Right cardiac atrium (tissue), 5 donors: ENCODE data around the gene CHCHD6. TPM values are rescaled to one million over a fixed set of nuclear protein-coding genes. Genes with fewer than 3 reads are reported as not detected.

Experiments
- ATAC-seq, 2 donors: fragments of 200-7000 bp; cut with Tn5 transposase; one replicate each; pipeline versions ENCODE4 v1.8.0 to v1.9.1; 2020; ENCODE audit warnings: moderate library complexity in 2 of 2, mild to moderate bottlenecking in 1 of 2
- DNase-seq, 3 donors: peaks; one replicate each; pipeline ENCODE4 v3.0.0-alpha.2; 2020
- H3K27ac ChIP-seq: one replicate; pipeline ENCODE4 v1.5.1; 2013; ENCODE audit warnings: mild to moderate bottlenecking, low read length, control low read depth, moderate library complexity
- H3K27me3 ChIP-seq: one replicate; pipeline ENCODE4 v1.6.1; 2013; ENCODE audit not compliant: control insufficient read depth, insufficient read depth
- H3K4me1 ChIP-seq: one replicate; pipeline ENCODE4 v1.6.1; 2013; ENCODE audit warnings: low read length; ENCODE audit not compliant: control insufficient read depth, insufficient read depth
- H3K4me3 ChIP-seq: one replicate; pipeline ENCODE4 v1.5.1; 2013; ENCODE audit warnings: low read length, control low read depth
- H3K9me3 ChIP-seq: one replicate; pipeline ENCODE4 v1.6.1; 2013; ENCODE audit warnings: low read length; ENCODE audit not compliant: control insufficient read depth
- WGBS: extraction: QIAGEN DNeasy Blood & Tissue Kit; methylation state at CpG from one replicate; pipeline ENCODE4 v1.1.7; 2013; 5-methylcytosine and 5-hydroxymethylcytosine counted together
- intact Hi-C, 4 donors: fragments of 100-400 bp; cut with DNase I; formaldehyde crosslinking; loops; one replicate each; pipeline versions ENCODE4 v1.11.0 to v1.14.0; 2022 to 2023
- polyA plus RNA-seq: library from polyadenylated mRNA; stranded (reverse); fragments of 200-250 nt; gene quantifications from one replicate; pipeline ENCODE4 v1.2.3, GENCODE V29; 2013
- total RNA-seq, 4 donors: library from RNA; stranded (reverse); fragmentation: NEBNext Ultra II Directional; extraction: Animal tissue kit (Norgen Biotek cat#: 25700); gene quantifications; one replicate each; pipeline ENCODE4 v1.2.1, GENCODE V29; 2021
- donor health status: healthy with polysubstance abuse.
- donor health status: DM: no; HTN: yes; CAD: no.
- donor health status: DM: no; HTN: no; CAD: no.
- donor health status: DM: no; HTN: yes; CAD: no; lungs with severe emphysema.
- donor health status: DM: yes; HTN: yes; CAD: no.

CHCHD6 gene
- total and polyA plus RNA-seq, 5 donors, result 7.1 to 10.5 (median 9.3) TPM

- H3K9me3 ChIP-seq, result no peaks in the 10 kb centered on the region
- ATAC-seq, result no peak
- intact Hi-C loops, result loop anchor here in 3 of 4 donors (5.0 to 10.0 kb wide), 4 partner anchors 301 to 863 kb away; partner anchors contain the start of gene PLXNA1 (in 1 of the 3)
- WGBS, result 56% methylated on average over 7 of the region's 7 CpGs
- H3K27me3 ChIP-seq, result no peaks in the 10 kb centered on the region
- DNase-seq, result no peak
- no peak overlapping the region for H3K27ac ChIP-seq
- no peaks in the 10 kb centered on the region for H3K4me1 ChIP-seq
- no peak overlapping the region for H3K4me3 ChIP-seq
These were observed 19.8 kb upstream of the CHCHD6 start for GRCh38 chr3:126684218-126684751.

- no peaks in the 10 kb centered on the region for H3K4me1 ChIP-seq
- no peaks in the 10 kb centered on the region for H3K27me3 ChIP-seq
- 80% methylated on average over 3 of the region's 3 CpGs for WGBS
- no peaks in the 10 kb centered on the region for H3K9me3 ChIP-seq
- intact Hi-C loops, result loop anchor here in 2 of 4 donors (5.0 to 10.0 kb wide), 3 partner anchors 300 to 860 kb away; partner anchors contain the start of gene PLXNA1 (in 1 of the 2)
- no peak overlapping the region for H3K4me3 ChIP-seq
- ATAC-seq (no peak), DNase-seq (no peak)
- H3K27ac ChIP-seq, result no peak overlapping the region
These were observed 19.0 kb upstream of the CHCHD6 start for GRCh38 chr3:126685021-126685420.

- Histone ChIP-seq H3K9me3 (no peaks in the 10 kb centered on the region), H3K4me3 (no peak overlapping the region), H3K27me3 (no peaks in the 10 kb centered on the region), H3K27ac (no peak overlapping the region), H3K4me1 (no peaks in the 10 kb centered on the region)
- DNase-seq (no peak), ATAC-seq (no peak)
- WGBS, result 54% methylated on average over 2 of the region's 2 CpGs
- intact Hi-C loops, result loop anchor here in 2 of 4 donors (5.0 to 10.0 kb wide), 3 partner anchors 299 to 859 kb away; partner anchors contain the start of gene PLXNA1 (in 1 of the 2)
These were observed 18.5 kb upstream of the CHCHD6 start for GRCh38 chr3:126685493-126685892.

- Histone ChIP-seq H3K9me3 (no peaks in the 10 kb centered on the region), H3K27me3 (peaks cover 4% of the 10 kb centered on the region), H3K4me1 (no peaks in the 10 kb centered on the region), H3K27ac (no peak overlapping the region), H3K4me3 (no peak overlapping the region)
- ATAC-seq, result no peak
- WGBS, result 73% methylated on average over 4 of the region's 4 CpGs
- DNase-seq, result no peak
- intact Hi-C loops, result no loop called here
These were observed 12.3 kb upstream of the CHCHD6 start for GRCh38 chr3:126691765-126692164.

GRCh38 chr3:126692858-126693257, 11.2 kb upstream of the CHCHD6 start:
- ATAC-seq (no peak), DNase-seq (no peak)
- Histone ChIP-seq H3K4me1 (no peaks in the 10 kb centered on the region), H3K27ac (no peak overlapping the region), H3K9me3 (no peaks in the 10 kb centered on the region), H3K27me3 (peaks cover 4% of the 10 kb centered on the region), H3K4me3 (no peak overlapping the region)
- intact Hi-C loops, result no loop called here
- WGBS, result 67% methylated on average over 5 of the region's 5 CpGs

- H3K27ac ChIP-seq, result no peak overlapping the region
- intact Hi-C loops, result no loop called here
- H3K9me3 ChIP-seq, result no peaks in the 10 kb centered on the region
- no peak overlapping the region for H3K4me3 ChIP-seq
- peaks cover 4% of the 10 kb centered on the region for H3K27me3 ChIP-seq
- DNase-seq (no peak), ATAC-seq (no peak)
- WGBS, result 22% methylated on average over 3 of the region's 3 CpGs
- no peaks in the 10 kb centered on the region for H3K4me1 ChIP-seq
These were observed 10.1 kb upstream of the CHCHD6 start for GRCh38 chr3:126693921-126694320.

- peaks cover 4% of the 10 kb centered on the region for H3K27me3 ChIP-seq
- WGBS, result 62% methylated on average over 5 of the region's 5 CpGs
- H3K27ac ChIP-seq, result no peak overlapping the region
- no peaks in the 10 kb centered on the region for H3K9me3 ChIP-seq
- intact Hi-C loops, result no loop called here
- DNase-seq (no peak), ATAC-seq (no peak)
- no peaks in the 10 kb centered on the region for H3K4me1 ChIP-seq
- no peak overlapping the region for H3K4me3 ChIP-seq
These were observed 7.3 kb upstream of the CHCHD6 start for GRCh38 chr3:126696701-126697267.

- 80% methylated on average over 7 of the region's 7 CpGs for WGBS
- no peak overlapping the region for H3K27ac ChIP-seq
- intact Hi-C loops, result no loop called here
These were observed 5.0 kb upstream of the CHCHD6 start for GRCh38 chr3:126699011-126699410.

GRCh38 chr3:126704494-126705214, 614 bp downstream of the CHCHD6 start:
- WGBS, result 12% methylated on average over 44 of the region's 44 CpGs
- intact Hi-C loops, result no loop called here
- DNase-seq (peak in 2 of 3 donors; percentile 19 to 57), ATAC-seq (no peak)
- Histone ChIP-seq H3K27ac (no peak overlapping the region), H3K4me3 (peak overlapping the region; percentile 57), H3K9me3 (no peaks in the 10 kb centered on the region), H3K4me1 (peaks cover 4% of the 10 kb centered on the region), H3K27me3 (no peaks in the 10 kb centered on the region)

More at GRCh38 chr3:126699011-126699410, 5.0 kb upstream of the CHCHD6 start:
- Histone ChIP-seq H3K4me1 (no peaks in the 10 kb centered on the region), H3K4me3 (no peak overlapping the region), H3K27me3 (peaks cover 4% of the 10 kb centered on the region), H3K9me3 (no peaks in the 10 kb centered on the region)
- DNase-seq (no peak), ATAC-seq (no peak)

- intact Hi-C loops, result no loop called here
- 91% methylated on average over 3 of the region's 3 CpGs for WGBS
- H3K27ac ChIP-seq, result no peak overlapping the region
- DNase-seq (no peak), ATAC-seq (no peak)
- no peaks in the 10 kb centered on the region for H3K27me3 ChIP-seq
- no peak overlapping the region for H3K4me3 ChIP-seq
- peaks cover 4% of the 10 kb centered on the region for H3K4me1 ChIP-seq
- H3K9me3 ChIP-seq, result no peaks in the 10 kb centered on the region
These were observed 2.6 kb downstream of the CHCHD6 start for GRCh38 chr3:126706631-126707030.

- Histone ChIP-seq H3K9me3 (no peaks in the 10 kb centered on the region), H3K27ac (no peak overlapping the region), H3K4me1 (no peaks in the 10 kb centered on the region), H3K4me3 (no peak overlapping the region), H3K27me3 (no peaks in the 10 kb centered on the region)
- ATAC-seq (no peak), DNase-seq (no peak)
- intact Hi-C loops, result no loop called here
- WGBS, result 97% methylated on average over 8 of the region's 8 CpGs
These were observed 7.2 kb downstream of the CHCHD6 start for GRCh38 chr3:126711121-126711760.
